HL-60 (cell line): ENCODE measurements around the gene PLA2G4B.

ENCODE experiments used
- DNase-seq, 2 experiments: peaks; one replicate each; pipeline ENCODE4 v3.0.0-alpha.2; 2010 to 2020; ENCODE audit warnings: low read depth in 1 of 2, low spot score in 1 of 2
- H3K27ac ChIP-seq: fragments of 250-450 bp; sonication (Bioruptor Pico); replicated peaks from 2 replicates; pipeline ENCODE4 v1.5.1; 2020; ENCODE audit warnings: mild to moderate bottlenecking, moderate library complexity
- H3K27me3 ChIP-seq: fragments of 250-450 bp; sonication (Bioruptor Pico); 2 replicates; pipeline ENCODE4 v1.5.1; 2021; ENCODE audit warnings: mild to moderate bottlenecking, moderate library complexity; ENCODE audit not compliant: insufficient read depth, poor library complexity, severe bottlenecking
- H3K4me3 ChIP-seq: replicated peaks from 2 replicates; pipeline ENCODE4 v1.5.1; 2011; ENCODE audit warnings: mild to moderate bottlenecking, control low read depth, low read length; ENCODE audit not compliant: insufficient read depth
- GABPA ChIP-seq: IDR thresholded peaks from 2 replicates; pipeline ENCODE4 v1.6.1; 2012; ENCODE audit warnings: low read depth
- POLR2AphosphoS5 ChIP-seq: IDR thresholded peaks from 2 replicates; pipeline ENCODE4 v1.6.1; 2012; ENCODE audit warnings: low read depth
- SPI1 ChIP-seq: IDR thresholded peaks from 2 replicates; pipeline ENCODE4 v1.6.1; 2012; ENCODE audit warnings: low read depth, mild to moderate bottlenecking, borderline replicate concordance
- TF ChIP-seq, protein P1 (sequence below): IDR thresholded peaks from 2 replicates; pipeline ENCODE4 v1.6.1; 2012; ENCODE audit warnings: low read depth; ENCODE audit not compliant: insufficient replicate concordance
- TF ChIP-seq, protein P2 (sequence below): IDR thresholded peaks from one replicate; pipeline ENCODE4 v1.5.1; 2011; ENCODE audit warnings: low read length, control low read depth, inconsistent platforms; ENCODE audit not compliant: insufficient read depth

PLA2G4B gene

DNA sequence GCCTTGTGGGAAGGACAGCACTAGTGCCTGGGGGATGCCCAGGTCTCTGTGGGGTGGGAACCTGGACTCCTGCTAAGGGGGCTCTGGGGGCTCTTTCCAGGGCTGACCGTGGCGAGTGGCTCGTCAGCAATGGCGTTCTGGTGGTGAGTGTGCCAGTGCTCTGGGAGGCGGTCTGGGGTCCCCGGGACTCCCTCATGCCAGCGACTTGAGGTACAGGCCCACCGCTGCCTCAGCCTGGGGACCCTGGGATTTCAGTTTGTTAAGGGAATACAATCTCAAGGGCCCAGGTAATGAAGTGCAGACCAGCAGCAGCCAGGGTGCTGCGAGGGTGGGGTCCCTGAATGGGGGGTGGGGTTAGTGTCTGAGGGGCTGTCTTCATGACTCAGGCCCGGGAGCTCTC is 2.5 kb downstream of the PLA2G4B start:
- no peaks in the 10 kb centered on the region for H3K27me3 ChIP-seq
- TF ChIP-seq, protein P1, sequence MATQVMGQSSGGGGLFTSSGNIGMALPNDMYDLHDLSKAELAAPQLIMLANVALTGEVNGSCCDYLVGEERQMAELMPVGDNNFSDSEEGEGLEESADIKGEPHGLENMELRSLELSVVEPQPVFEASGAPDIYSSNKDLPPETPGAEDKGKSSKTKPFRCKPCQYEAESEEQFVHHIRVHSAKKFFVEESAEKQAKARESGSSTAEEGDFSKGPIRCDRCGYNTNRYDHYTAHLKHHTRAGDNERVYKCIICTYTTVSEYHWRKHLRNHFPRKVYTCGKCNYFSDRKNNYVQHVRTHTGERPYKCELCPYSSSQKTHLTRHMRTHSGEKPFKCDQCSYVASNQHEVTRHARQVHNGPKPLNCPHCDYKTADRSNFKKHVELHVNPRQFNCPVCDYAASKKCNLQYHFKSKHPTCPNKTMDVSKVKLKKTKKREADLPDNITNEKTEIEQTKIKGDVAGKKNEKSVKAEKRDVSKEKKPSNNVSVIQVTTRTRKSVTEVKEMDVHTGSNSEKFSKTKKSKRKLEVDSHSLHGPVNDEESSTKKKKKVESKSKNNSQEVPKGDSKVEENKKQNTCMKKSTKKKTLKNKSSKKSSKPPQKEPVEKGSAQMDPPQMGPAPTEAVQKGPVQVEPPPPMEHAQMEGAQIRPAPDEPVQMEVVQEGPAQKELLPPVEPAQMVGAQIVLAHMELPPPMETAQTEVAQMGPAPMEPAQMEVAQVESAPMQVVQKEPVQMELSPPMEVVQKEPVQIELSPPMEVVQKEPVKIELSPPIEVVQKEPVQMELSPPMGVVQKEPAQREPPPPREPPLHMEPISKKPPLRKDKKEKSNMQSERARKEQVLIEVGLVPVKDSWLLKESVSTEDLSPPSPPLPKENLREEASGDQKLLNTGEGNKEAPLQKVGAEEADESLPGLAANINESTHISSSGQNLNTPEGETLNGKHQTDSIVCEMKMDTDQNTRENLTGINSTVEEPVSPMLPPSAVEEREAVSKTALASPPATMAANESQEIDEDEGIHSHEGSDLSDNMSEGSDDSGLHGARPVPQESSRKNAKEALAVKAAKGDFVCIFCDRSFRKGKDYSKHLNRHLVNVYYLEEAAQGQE: no peak
- TF ChIP-seq SPI1 (no peak), POLR2AphosphoS5 (no peak)
- TF ChIP-seq, protein P2, sequence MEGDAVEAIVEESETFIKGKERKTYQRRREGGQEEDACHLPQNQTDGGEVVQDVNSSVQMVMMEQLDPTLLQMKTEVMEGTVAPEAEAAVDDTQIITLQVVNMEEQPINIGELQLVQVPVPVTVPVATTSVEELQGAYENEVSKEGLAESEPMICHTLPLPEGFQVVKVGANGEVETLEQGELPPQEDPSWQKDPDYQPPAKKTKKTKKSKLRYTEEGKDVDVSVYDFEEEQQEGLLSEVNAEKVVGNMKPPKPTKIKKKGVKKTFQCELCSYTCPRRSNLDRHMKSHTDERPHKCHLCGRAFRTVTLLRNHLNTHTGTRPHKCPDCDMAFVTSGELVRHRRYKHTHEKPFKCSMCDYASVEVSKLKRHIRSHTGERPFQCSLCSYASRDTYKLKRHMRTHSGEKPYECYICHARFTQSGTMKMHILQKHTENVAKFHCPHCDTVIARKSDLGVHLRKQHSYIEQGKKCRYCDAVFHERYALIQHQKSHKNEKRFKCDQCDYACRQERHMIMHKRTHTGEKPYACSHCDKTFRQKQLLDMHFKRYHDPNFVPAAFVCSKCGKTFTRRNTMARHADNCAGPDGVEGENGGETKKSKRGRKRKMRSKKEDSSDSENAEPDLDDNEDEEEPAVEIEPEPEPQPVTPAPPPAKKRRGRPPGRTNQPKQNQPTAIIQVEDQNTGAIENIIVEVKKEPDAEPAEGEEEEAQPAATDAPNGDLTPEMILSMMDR: no peak
- no peak for DNase-seq
- no peak overlapping the region for H3K27ac ChIP-seq
- H3K4me3 ChIP-seq: no peak overlapping the region

DNA sequence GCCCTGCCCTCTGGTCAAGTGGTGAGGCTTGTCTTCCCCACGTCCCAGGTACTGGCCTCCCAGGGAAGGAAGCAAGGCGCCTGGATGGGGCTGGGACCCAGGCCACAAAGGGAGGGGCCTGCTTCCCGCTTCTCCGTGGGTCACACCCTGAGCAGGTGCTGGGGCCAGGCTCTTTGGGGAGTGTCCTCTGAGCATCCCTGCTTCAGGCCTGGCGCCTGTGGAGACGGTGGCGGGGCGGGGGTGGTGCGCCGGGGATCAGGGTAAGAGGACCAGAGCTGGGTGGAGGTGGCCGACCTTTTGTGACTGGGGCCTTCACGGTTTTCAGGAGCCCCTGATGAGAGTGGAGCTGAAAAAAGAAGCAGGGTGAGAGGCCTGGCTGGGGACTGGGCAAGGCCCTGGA is 3.6 kb downstream of the PLA2G4B start:
- Histone ChIP-seq H3K27me3 (no peaks in the 10 kb centered on the region), H3K4me3 (no peak overlapping the region), H3K27ac (no peak overlapping the region)
- DNase-seq: no peak
- TF ChIP-seq, protein P2: no peak
- TF ChIP-seq POLR2AphosphoS5: no peak
- no peak for TF ChIP-seq SPI1
- TF ChIP-seq GABPA: no peak
- TF ChIP-seq, protein P1: no peak

DNA sequence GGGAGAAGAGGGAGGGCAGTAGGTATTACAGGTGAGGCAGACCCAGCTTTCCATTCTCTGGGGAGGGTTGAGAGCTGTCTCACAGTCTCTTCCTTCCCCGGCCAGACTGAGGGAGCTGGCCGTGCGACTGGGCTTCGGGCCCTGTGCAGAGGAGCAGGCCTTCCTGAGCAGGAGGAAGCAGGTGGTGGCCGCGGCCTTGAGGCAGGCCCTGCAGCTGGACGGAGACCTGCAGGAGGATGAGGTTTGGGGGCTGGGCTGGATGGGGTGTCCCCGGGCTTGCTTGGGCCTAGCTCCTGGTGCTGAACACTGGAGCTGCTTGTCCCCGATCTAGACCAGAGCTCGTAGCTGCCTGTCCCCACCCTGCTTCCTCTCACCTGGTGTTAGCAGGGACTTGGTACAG is 4.9 kb downstream of the PLA2G4B start:
- Histone ChIP-seq H3K27ac (no peak overlapping the region), H3K27me3 (no peaks in the 10 kb centered on the region), H3K4me3 (no peak overlapping the region)
- TF ChIP-seq POLR2AphosphoS5: no peak
- TF ChIP-seq SPI1: no peak
- TF ChIP-seq, protein P2: no peak
- TF ChIP-seq, protein P1: no peak
- no peak for TF ChIP-seq GABPA
- DNase-seq: no peak
